ENCODE measurements around the gene STK32C. TPM values are rescaled to one million over a fixed set of nuclear protein-coding genes. Genes with fewer than 3 reads are reported as not detected.

The STK32C gene
- total RNA-seq, 1 experiment from 2014 or later: 58.2 TPM

DNA sequence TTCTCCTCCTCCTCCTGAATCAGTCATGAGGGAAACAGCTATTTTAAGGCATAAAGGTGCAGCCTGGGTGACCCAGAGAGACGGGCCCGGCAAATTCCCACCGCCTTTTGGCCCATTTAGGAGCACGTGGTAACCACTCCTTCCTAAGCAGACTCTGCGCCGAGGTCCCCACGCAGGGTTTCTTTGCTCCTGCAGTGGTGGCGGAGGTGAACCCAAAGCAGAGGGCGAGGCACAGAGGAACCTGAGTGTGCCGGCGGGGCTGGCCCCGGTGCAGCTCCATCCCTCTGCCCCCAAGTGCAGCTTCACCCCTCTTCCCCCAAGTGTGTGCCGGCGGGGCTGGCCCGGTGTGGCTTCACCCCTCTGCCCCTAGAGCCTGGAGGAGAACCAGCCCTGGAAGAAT is 70.4 kb downstream of the STK32C start:
- no peak for DNase-seq (ENCODE audit: extremely low read depth, low read depth)

DNA sequence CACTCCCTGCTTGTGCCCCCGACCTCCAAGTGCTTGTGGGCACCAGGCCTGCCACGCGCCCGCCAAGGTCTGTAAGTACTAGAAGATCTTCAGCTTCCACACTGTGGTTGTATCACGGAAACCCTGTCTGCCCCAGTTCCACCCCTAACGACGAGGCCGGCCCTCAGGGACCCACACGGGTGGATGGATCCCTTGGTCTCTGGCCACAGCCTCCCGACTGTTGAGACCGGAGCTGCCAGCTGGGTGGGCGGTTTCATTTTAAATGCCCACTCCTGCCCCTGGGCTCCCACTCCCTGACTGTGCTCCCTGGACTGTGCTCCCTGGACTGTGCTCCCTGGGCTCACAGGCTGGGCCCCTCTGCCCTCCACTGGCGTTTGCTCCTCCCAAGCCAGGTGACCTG is 70.9 kb downstream of the STK32C start:
- no peak for DNase-seq (ENCODE audit: extremely low read depth, low read depth)

DNA sequence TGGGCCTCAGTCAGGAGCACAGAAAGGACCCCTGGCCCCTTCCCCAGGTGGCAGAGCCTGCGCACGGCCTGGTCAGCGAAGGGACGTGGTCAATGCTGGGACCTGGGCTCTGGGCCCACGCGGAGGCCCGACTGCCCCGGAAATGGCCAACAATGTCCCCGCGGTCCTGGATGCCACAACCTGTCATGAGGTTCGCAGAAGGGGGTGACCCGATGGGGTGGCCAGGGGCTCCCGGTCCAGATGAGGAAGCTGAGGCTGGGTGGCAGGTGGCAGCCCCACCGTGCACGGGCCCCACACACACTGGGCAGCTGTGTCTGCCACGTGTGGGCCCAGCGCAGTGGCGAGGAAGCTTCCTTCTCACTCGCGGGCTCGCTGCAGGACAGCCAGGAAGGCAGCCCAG is 71.6 kb downstream of the STK32C start:
- DNase-seq (ENCODE audit: extremely low read depth, low read depth): no peak

DNA sequence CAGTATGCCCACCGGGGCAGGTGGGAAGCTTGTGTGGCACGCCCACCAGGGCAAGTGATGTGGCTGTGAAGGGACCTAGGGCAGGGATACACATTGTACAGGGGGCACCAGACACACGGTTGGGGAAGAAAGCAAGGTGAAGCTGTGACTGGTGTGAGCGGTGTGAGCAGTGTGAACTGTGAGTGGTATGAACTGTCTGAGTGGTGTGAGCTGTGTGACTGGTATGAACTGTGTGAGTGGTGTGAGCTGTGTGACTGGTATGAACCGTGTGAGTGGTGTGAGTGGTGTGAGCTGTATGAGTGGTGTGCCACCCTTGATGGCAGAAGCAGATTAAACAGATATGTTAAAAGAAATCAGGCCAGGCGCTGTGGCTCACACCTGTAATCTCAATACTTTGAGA is 72.9 kb downstream of the STK32C start:
- no peak for DNase-seq (ENCODE audit: extremely low read depth, low read depth)

DNA sequence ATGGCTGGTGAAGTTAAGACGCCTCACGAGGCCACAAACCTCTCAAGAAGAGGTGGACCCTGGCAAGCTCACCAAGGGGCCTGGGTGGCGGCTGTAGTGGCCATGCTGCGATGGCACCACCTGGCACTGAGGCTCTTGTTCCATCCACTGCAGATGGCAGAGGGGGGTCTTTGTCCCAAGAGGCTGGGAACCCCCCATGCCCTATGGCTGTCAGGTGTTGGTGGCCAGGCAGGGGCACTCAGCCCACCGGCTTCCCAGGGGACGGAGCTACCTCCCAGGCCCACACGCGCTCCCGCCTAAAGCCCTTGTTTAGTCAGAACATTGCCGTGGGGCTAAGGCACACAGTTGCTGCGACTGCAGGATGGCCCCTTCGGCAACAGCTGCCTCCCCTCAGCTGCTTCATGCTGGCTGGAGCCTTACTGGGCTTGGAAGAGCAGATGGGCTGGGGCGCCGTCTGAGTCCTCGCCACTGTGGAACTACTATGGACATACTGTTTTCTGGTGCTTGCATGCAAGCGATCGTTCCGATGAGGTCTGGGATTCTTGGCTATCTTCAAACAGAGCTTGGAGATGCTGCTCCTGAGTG is 74.2 kb downstream of the STK32C start:
- no peak for DNase-seq (ENCODE audit: extremely low read depth, low read depth)

DNA sequence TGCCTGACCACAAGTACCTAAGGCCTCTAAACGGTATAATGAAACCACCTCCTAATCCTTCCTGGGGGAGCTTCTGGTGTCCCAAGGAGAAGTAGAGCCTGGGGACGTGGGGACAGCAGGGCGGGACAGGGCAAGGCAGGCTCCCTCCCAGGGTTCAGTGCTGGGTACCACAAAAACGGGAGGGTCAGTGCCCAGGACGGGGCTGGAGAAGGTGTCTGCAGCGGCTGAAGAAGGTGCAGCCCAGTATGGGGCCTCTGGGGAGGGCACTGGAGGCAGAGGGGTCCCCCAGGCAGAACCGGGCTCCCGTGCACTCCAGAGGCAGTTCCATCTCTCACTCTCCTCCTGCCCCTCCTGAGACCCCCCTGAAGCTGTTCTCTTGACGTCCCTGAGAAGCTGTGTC is 74.8 kb downstream of the STK32C start:
- DNase-seq (ENCODE audit: extremely low read depth, low read depth): no peak

DNA sequence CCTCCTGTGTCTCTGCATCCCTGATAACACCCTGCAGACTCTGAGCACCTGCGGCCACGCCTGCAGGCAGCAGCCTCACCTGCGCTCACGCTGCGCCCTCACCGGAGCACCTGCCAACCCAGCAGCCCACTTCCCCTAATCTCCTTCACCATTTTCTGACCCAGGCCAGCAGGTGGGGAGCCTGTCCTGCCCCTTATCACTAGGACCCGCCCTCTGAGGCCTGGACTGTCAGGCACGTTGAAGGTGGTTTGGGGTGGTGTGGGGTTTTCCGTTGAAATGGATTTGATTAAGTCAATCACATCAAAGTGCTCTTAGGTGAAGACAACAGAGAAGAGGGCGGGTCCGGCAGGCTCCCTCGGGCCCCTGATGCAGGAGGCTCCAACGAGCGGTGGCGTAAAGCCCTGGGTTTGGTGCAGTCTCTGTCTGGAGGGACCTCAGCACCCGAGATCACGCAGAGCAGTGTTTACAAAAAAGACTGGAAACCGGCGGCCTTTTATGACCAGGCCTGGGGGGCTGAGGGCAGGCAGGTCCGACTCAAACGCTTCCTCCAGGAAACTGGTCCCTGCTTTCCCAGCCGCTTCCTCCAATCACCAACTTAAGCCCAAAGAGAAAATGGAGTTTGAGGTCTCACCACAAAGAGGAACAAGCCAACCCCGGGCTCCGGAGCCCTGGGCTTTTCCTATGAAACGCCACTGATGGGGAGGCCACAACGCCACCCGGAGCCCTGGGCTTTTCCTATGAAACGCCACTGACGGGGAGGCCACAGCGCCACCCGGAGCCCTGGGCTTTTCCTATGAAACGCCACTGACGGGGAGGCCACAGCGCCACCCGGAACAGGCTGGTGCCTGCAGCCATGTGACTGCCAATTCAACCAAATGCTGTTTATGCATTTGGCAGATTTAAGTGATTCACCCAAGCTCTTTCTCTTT is 75.5 kb downstream of the STK32C start:
- no peak for DNase-seq (ENCODE audit: extremely low read depth, low read depth)

DNA sequence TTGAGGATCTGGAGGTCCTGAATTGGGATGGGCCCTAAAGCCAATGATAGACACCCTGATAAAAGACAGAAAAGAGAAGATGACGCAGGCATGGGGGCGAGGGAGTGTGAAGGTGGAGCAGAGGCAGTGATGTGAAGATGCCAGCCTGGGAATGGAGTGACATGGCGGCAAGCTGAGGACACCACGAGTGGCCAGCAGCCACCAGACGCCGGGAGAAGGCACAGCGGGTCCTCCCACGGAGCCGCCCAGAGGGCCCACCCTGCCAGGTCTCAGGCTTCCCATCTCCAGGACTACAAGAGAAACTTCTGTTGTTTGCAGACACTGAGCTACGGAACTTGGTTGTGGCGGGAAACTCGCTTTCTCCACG is 76.1 kb downstream of the STK32C start:
- no peak for DNase-seq (ENCODE audit: extremely low read depth, low read depth)

DNA sequence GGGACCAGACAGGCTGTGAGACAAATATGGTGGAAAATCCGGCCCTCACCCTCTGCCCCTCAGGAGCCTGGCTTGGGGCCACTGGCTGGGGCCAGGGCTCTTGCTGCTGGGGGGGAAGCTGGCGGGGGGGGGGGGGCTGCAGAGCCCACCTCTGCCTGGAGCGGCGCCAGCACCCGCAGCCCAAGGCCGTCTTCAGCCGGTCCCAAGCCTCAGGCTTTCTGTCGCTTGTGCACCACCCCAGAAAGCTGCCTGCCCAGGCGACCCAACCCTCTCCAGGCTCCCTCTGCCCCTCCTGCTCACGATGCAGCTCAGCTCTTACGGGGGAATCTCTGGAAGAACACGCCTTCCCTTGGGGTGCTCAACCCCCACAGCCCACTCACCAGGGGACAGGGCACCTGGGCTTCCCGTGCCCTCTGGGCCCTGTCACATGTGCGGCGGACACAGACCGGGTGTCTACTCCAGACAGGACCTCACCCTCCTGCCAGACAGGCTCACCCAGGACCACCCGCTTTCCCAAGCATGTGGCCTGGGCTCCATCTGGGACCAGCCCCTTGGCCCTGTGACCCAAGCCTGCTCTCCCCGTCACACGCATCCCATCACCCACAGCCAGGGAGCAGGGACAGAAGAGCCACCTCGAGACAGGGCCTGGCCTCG is 77.1 kb downstream of the STK32C start:
- no peak for DNase-seq (ENCODE audit: extremely low read depth, low read depth)

DNA sequence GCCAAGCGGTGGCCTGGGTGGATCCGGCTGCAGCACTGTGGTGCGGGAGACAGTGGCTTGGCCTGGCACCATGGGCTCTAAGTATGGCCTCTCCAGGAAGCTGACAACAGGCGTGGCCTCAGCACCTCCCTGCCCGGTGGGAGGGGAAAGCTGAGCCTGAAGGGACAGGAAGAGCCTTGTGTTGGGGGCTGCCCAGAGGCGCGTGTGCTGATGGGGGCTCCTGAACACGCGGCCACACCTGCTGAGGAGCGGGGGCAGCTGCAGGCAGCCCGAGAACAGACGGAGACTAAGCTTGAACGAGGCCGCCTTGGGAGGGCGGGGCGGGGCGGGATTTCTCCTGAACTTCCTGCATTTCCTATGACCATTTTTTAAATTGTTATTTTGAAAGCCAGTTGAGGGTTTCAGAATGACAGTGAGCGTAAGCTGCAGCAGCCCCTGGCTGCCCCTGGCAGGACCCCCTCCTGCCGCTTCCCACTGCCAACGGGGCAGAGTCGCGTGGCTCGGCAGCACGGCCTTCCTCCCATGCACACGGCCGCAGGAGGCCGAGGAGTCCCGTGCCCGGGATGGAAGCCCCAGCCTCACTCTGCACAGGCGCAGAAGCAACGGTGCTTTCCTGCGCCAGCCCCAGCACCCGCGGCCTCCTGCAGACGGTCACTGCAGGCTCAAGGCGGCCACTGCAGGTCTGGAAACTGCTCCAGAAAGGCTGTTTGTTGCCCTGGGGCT is 77.8 kb downstream of the STK32C start:
- DNase-seq (ENCODE audit: extremely low read depth, low read depth): no peak

DNA sequence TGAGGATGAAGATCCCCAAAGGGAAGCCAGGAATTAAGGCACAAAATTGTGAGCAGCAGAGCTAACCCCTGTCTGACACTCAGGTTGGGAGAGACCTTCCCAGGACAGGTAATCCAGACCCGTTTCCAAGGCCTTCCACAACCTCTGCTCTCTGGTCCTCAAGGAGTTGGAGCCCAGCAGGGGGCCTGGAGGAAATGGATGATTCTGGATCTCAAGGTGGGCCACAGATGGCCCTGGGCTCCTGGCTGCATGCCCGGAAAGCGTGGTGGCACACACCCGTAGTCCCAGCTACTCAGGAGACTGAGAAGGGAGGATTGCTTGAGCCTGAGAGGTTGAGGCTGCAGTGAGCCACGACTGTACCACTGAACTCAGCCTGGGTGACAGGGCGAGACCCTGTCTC is 78.7 kb downstream of the STK32C start:
- no peak for DNase-seq (ENCODE audit: extremely low read depth, low read depth)

DNA sequence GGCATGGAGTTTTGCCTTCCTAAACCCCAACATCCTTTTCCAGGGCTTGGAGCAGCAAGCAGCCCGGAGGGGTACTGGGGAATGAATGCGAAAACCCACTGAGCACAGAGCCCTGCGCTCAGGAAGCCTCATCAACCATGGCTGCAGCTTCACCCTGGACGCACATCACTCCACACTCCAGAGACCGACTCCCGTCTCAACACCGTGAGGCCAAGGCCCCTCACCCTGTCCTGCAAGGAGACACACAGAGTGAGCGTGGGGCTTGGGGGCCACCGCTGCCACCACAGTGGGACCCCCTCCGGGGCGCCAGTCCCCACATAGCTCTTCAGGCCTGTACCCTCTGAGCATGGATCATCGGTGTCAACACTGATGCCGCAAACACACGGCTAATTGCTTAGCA is 79.1 kb downstream of the STK32C start:
- no peak for DNase-seq (ENCODE audit: extremely low read depth, low read depth)

DNA sequence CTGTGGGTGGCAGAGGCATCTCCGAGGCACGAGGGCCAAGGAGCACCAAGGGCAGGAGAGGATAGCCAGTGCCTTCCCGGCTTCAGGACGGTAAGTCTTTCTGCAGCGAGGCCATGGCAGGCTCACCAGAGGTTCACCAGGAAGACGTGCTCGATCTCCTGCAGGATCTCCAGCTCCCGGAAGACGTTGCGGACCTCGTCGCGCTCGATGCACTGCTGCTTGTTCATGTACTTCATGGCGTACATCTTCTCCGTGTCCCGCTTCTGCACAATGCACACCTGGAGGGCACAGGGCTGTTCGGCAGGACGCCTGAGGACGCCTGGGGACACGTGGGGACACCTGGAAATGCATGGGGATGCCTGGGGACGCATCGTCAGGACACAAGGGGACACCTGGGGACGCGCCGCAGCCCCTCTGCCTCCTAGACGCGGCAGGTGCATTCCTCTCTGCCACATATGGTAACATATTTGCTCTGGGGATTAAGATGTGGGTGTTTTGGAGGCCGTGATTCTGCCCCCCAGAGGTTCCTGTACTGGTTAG is 79.8 kb downstream of the STK32C start:
- DNase-seq (ENCODE audit: extremely low read depth, low read depth): no peak

DNA sequence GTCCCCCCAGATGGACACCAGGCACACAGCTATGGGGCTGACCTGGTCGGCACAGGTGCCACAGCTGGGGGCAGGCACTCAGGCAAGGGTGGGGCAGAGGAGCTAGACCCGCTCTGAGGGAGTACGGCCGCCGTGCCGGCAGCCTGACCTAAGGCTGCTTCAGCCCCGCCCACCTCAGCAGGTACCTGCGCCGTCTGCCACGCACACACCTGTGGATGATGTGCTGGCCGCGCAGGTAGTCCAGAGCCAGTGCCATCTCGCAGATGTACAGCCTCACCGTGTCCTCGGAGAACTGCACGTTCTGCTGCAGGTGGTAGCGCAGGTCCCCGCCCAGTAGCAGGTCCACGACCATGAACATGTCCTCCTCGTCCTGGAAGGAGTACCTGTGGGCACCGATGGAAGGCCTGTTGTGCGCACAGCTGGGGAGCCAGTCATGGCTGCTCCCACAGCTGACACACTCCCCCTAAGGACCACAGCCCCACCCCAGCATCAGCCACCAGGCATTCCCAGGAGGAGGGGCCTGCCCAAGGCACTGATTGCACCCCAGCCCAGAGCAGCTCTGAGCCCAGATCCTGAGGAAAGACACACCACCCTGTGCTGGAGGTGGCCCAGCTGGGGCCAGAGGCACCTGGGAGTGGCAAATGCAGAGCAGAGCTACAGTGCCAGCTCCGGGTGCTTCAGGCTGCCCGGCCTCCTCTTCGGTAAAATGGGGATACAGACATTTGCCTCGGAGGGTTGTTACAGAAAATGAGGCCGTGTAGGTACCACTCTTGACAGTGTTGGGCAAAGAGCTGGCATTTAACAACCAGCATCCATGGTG is 81.0 kb downstream of the STK32C start:
- DNase-seq (ENCODE audit: extremely low read depth, low read depth): no peak

DNA sequence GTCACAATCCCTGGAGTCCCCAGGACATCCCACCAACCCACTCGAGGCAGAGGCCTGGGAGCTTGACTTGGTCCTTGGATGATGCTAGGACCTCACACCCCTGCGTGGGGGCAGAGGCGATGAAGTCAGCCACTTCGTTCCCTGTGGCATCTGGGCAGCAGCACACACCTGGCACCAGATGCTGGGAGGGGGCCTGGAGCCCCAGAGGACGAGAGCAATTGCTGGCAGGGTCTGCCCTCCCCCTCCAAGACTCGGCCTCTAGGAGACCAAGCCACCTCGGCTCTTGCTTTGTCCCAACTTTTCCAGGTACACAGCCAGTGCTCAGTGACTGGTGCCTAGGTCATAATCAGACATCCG is 81.9 kb downstream of the STK32C start:
- no peak for DNase-seq (ENCODE audit: extremely low read depth, low read depth)

DNA sequence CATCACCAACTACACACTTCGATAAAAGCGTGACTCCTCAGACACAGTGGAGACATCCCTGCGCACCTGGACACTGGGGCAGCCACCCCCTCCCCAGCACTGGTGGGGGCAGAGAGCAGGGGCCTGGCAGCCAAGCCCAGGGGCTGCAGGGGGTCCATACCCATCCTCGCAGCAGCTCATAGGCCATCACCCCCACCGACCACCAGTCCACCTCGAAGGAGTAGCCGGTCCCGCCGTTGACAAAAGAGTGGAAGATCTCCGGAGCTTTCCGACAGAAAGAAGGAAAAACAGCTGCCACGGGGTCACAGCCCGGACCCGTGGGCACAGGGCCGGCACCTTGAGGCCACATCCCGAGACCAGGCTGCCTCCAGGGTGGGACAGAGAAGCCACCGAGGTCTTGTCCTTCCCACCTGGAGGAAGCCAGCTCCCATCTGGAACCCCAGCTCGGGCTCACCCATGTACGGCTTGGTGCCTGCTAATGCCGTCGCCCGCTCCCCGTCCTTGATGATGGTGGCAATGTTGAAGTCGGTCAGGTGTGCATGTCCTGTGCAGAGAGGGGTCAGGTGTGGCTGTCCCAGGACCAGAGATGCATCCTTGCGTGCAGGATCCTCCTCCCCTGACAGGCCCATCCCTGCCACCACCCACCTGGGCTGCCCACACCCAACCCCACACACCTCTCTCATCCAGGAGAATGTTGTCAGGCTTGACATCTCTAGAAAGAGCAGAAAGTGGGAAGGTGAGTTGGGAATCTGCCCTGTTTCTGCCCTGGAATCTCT is 82.5 kb downstream of the STK32C start:
- DNase-seq (ENCODE audit: extremely low read depth, low read depth): no peak

DNA sequence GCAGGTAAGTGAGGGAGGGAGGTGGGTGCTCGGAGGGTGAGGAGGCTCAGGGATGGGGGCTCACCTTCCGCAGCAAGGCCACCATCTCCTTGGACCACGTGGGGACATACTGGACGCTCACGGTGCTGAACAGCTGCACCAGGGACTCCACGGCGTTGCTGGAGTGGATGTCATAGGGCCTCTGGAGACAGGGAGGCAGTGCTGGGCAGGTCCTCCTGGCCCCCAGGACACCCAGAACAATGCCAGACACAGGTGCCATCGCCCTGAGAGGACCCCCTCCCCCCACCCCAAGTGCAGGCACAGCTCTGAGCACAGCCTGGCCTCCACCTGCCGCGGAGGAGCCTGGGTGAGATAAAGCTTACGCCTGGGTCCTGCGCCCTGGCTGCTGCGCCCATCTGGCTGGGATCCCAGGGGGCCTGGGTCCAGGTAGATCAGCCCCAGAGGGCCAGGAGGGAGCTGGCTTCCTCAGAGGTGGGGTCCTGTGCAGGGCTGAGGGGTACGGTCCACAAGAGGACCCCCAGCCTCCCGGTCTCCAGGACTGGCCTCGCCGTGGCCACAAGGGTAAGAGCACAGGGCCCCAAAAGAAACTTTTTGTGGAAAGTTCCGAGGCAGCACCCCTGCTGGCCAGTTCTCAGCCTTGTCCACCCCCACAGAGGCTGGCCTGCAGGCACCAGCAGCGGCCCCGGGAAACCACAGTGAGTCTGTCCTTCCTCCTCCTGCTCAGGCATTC is 83.2 kb downstream of the STK32C start:
- DNase-seq (ENCODE audit: extremely low read depth, low read depth): no peak

DNA sequence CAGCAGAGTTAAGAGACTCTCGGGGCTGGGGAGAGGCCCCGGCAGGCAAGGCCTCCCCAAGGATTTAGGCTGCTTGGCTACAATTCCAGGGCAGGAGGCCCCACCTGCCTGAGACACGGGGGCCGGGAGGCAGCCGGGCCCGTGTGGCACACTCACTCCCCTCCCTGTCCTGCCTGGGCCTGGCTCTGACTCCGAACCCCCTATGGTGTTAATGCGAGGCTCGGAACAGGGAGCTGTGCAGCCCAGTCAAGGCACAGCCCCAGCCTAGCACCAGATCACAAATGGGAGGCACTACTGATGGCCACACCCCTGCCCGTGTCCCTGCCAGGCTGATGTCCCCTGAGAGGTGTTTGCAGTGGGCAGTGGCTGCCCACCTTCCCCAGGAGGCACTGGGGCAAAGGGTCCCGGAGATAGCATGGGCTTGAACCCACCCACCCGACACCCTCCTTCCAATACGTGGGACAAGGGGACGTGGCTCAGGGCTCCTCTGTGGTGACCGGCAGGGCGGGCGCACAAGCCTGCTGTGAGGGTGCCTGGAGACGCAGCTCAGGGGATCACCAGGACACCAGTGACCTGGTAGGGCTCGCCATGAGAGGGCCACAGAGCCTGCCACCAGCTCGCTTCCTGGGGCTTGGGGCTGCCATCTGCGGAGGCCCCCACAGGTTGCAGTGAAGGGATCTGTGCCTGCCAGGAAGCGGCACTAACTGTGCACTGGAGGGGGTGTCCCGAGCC is 84.0 kb downstream of the STK32C start:
- no peak for DNase-seq (ENCODE audit: extremely low read depth, low read depth)

Measured in NCI-H460 (cell line).